Bronchus fibroblast of lung (primary cell): ENCODE data around the gene ME1. TPM values are rescaled to one million over a fixed set of nuclear protein-coding genes. Genes with fewer than 3 reads are reported as not detected.

Experiments
- total RNA-seq: library from RNA; depleted of rRNA; stranded (reverse); fragments of >200 nt; gene quantifications from 2 replicates; pipeline ENCODE4 v1.2.3, GENCODE V29; 2015

ME1 gene
- 18.0 and 19.0 TPM in 2 replicates for total RNA-seq

DNA sequence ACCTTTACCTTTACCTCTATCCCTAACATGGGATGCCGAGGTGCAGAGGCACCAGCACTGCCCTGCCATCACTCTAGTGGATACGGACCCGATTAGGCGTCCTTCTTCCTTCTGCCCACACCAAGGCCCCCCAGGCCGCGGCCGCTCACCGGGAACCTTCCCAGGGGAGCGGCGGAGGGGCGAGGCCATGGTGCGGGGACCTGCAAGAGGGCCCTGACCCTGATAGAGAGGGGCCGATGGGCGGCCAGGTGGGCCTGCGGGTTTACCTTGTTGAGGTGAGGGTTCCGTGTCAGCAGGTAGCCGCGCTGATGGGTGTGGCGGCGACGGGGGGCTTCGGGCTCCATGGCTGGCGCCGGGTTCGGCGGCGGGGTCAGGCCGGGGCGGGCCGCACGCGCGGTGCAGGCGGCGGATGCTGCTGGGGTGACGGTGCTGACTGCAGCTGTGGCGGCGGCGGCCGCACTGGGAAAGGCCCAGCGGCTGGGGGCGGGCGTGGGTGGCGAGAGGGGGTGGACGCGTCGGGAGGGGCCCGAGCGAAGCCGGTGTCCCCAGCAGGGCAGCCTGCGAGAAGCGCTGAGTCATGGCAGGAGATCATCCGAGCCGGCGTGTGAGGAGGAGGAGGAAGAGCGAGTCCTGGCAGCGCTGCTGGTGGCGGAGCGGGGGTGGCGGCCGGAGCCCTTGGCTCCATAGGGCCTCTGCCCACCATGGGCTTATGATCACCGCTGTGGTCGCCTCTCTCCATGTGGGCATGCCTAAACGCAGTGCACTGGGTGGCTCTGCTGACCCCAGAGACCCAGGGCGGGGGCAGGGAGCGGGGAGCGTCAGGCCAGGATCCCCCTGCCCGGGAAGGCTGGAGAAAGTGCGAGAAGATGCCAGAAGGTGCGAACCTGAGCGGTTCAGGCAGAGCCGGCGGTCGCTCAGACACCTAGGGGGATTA, at the start of gene ME1:
ME1 (minus strand) TSS at position 441 of the 934 bp plus-strand sequence; CDS start at position 344, 97 bp downstream.

DNA sequence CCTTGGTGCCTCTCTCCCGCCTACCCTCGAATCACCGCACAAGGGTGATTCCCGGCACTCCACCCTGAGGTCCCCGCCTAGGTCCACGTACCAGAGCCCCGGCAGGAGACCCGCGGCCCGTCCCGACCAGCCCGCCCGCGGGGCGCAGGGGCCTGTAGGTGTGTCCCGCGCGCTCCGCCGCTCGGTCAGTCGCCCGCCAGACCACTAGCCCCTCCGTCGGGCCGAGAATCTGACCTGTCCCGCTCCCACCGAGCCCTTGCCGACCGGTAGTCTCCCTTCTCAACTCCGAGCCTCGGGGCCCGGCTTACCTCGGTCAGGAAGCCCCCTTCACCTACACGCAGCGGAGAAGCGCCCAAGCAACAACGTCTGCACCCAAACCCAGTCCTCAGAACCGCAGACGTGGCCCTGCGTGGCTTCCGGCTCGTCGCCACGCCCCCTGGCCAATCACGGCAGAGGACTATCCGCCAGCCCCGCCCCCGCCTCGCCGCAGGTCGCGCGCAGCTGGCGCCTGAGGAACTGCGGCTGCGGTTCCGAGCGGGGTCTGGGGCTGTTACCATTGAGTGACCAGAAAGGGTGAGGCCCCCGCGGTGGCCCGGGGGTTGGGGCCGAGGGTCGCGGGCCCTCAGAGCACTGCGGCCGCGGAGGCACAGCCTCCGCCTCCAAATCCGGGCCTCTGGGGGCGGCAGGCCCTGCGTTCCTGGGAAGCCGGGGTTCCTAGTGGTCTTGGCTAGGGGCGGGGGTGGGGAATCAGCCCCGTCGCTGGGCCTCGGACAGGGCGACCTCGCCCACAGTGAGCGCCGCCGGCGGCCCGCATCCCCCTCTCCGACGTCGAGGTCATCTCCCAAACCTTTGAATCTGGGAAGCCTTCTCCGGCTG, 237.7 kb downstream of the ME1 start, which contains the start of the genes PGM3 and RWDD2A:
PGM3 (minus strand) TSS at position 395 of the 876 bp plus-strand sequence. CDS start 2,253 bp downstream, outside the sequence.
RWDD2A (plus strand) TSS at position 487 of the 876 bp plus-strand sequence. CDS start 1,095 bp downstream, outside the sequence.

Other genes starting within 250 kb of the ME1 start
- 56.8 and 60.9 TPM in 2 replicates for gene PGM3, start 237.8 kb downstream of the ME1 start, total RNA-seq
- 1.5 and 1.6 TPM in 2 replicates for gene RWDD2A, start 237.7 kb downstream of the ME1 start, total RNA-seq
- gene PRSS35, start 81.5 kb upstream of the ME1 start, total RNA-seq, result 2.7 and 3.0 TPM in 2 replicates